Activated CD8-positive, alpha-beta T cell treated with anti-CD3 and anti-CD28 coated beads for 36 hours (primary cell): ENCODE measurements around the gene GCLM. TPM values are rescaled to one million over a fixed set of nuclear protein-coding genes. Genes with fewer than 3 reads are reported as not detected.

Source experiments
- ATAC-seq: fragments of 200-7000 bp; cut with Tn5 transposase; one replicate; pipeline ENCODE4 v1.10.0; 2021; ENCODE audit warnings: mild to moderate bottlenecking, moderate library complexity
- CTCF ChIA-PET: fragments of 350-600 bp; sonication (Branson Sonifier 250); formaldehyde crosslinking; loops from one replicate; lab custom pipeline; 2021; ENCODE audit warnings: antibody characterized with exemption; lab: Charles Lee
- POLR2A ChIA-PET: fragments of 350-600 bp; sonication (Branson Sonifier 250); formaldehyde crosslinking; loops from one replicate; lab custom pipeline; 2021; ENCODE audit warnings: antibody characterized with exemption; lab: Charles Lee
- DNase-seq: peaks from one replicate; pipeline ENCODE4 v3.0.0-alpha.2; 2020
- H3K27ac Mint-ChIP-seq: one replicate; pipeline ENCODE4 v1.8.0; 2021; ENCODE audit warnings: mild to moderate bottlenecking, mixed read lengths
- H3K27me3 Mint-ChIP-seq: one replicate; pipeline ENCODE4 v1.8.0; 2021; ENCODE audit warnings: mixed read lengths
- H3K36me3 Mint-ChIP-seq: one replicate; pipeline ENCODE4 v1.8.0; 2021; ENCODE audit warnings: low read depth, mixed read lengths
- H3K4me1 Mint-ChIP-seq: one replicate; pipeline ENCODE4 v1.8.0; 2021; ENCODE audit warnings: low read depth, mixed read lengths
- H3K4me3 Mint-ChIP-seq: one replicate; pipeline ENCODE4 v1.8.0; 2021; ENCODE audit warnings: mild to moderate bottlenecking, moderate library complexity, mixed read lengths
- H3K9me3 Mint-ChIP-seq: one replicate; pipeline ENCODE4 v1.8.0; 2021; ENCODE audit warnings: mixed read lengths
- intact Hi-C: fragments of 100-400 bp; cut with micrococcal nuclease; formaldehyde crosslinking; loops from one replicate; pipeline ENCODE4 v1.10.0; 2022
- total RNA-seq, 2 experiments: library from RNA; stranded (reverse); gene quantifications; one replicate each; pipeline ENCODE4 v1.2.3, GENCODE V29; 2021
- TF ChIP-seq, protein P1 (sequence below): fragments of 200-600 bp; IDR thresholded peaks from one replicate; pipeline ENCODE4 v1.8.0; 2022; ENCODE audit warnings: antibody characterized with exemption, mild to moderate bottlenecking

Gene GCLM
- total RNA-seq, 2 experiments from 2014 or later: 25.3 to 26.4 TPM

DNA sequence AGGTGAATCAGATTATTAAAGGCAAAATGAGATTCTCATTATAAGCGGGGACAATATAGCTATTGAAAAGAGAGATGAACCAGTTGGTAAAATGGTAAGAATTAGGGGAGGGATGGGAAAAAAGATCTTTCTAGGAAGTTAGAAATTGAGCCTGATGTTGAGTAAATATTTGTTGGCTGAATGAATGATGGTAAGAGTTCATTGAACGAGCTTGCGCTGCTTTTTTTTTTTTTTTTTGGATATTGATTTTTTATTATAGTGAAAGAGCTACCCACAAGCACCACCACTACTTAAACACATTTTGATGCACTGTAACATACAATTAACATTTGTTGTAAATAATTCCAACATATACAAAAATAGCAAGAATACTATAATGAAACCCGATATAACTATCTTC lies 1.1 kb upstream of the GCLM start:
- H3K4me3 Mint-ChIP-seq: peak overlapping the region; percentile 80
- H3K36me3 Mint-ChIP-seq: peaks cover 3% of the 10 kb centered on the region
- TF ChIP-seq, protein P1, sequence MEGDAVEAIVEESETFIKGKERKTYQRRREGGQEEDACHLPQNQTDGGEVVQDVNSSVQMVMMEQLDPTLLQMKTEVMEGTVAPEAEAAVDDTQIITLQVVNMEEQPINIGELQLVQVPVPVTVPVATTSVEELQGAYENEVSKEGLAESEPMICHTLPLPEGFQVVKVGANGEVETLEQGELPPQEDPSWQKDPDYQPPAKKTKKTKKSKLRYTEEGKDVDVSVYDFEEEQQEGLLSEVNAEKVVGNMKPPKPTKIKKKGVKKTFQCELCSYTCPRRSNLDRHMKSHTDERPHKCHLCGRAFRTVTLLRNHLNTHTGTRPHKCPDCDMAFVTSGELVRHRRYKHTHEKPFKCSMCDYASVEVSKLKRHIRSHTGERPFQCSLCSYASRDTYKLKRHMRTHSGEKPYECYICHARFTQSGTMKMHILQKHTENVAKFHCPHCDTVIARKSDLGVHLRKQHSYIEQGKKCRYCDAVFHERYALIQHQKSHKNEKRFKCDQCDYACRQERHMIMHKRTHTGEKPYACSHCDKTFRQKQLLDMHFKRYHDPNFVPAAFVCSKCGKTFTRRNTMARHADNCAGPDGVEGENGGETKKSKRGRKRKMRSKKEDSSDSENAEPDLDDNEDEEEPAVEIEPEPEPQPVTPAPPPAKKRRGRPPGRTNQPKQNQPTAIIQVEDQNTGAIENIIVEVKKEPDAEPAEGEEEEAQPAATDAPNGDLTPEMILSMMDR: no peak
- no peak for ATAC-seq
- peak overlapping the region; percentile 85 for H3K27ac Mint-ChIP-seq
- intact Hi-C loops: no loop called here
- peaks cover 29% of the 10 kb centered on the region for H3K4me1 Mint-ChIP-seq
- H3K9me3 Mint-ChIP-seq: peaks cover 5% of the 10 kb centered on the region
- CTCF ChIA-PET: interaction anchor here (0.7 to 1.8 kb wide), 8 partner anchors 11 to 466 kb away, joined by 3 to 10 read pairs (median 4); partner anchors contain the start of gene DNTTIP2
- peaks cover 1% of the 10 kb centered on the region for H3K27me3 Mint-ChIP-seq
- POLR2A ChIA-PET: interaction anchor here (1.1 to 1.8 kb wide), 4 partner anchors 24 to 565 kb away, joined by 3 to 17 read pairs (median 6); partner anchors contain the start of genes DNTTIP2 and DR1
- DNase-seq: no peak

GRCh38 chr1:93908394-93909145 lies 660 bp downstream of the GCLM start:
- H3K9me3 Mint-ChIP-seq: peaks cover 5% of the 10 kb centered on the region
- DNase-seq: peak; percentile 65
- peaks cover 3% of the 10 kb centered on the region for H3K36me3 Mint-ChIP-seq
- CTCF ChIA-PET: interaction anchor here (0.7 to 1.2 kb wide), 2 partner anchors 32 to 63 kb away, joined by 3 to 4 read pairs; no protein-coding TSS in a partner anchor
- peak overlapping the region; percentile 95 for H3K27ac Mint-ChIP-seq
- TF ChIP-seq, protein P1: no peak
- H3K27me3 Mint-ChIP-seq: peaks cover 1% of the 10 kb centered on the region
- intact Hi-C loops: loop anchor here (2.0 to 5.0 kb wide), 2 partner anchors 30 to 61 kb away; partner anchors contain the start of gene DNTTIP2
- peaks cover 37% of the 10 kb centered on the region for H3K4me1 Mint-ChIP-seq
- peak overlapping the region; percentile 96 for H3K4me3 Mint-ChIP-seq
- peak; percentile 48 for ATAC-seq
- POLR2A ChIA-PET: interaction anchor here (0.6 to 1.8 kb wide), 5 partner anchors 22 to 1058 kb away, joined by 3 to 17 read pairs (median 5); partner anchors contain the start of genes DNTTIP2 and DR1

GRCh38 chr1:93907718-93908117 lies 1.5 kb downstream of the GCLM start:
- POLR2A ChIA-PET: interaction anchor here (1.1 kb wide), 2 partner anchors 29 to 62 kb away, joined by 3 read pairs; partner anchors contain the start of gene DNTTIP2
- TF ChIP-seq, protein P1: no peak
- intact Hi-C loops: loop anchor here (2.0 to 5.0 kb wide), 2 partner anchors 29 to 60 kb away; partner anchors contain the start of gene DNTTIP2

GRCh38 chr1:93906480-93906879 lies 2.8 kb downstream of the GCLM start:
- POLR2A ChIA-PET: no interaction called here
- Mint-ChIP-seq H3K4me3 (no peak overlapping the region), H3K4me1 (peaks cover 37% of the 10 kb centered on the region), H3K27ac (no peak overlapping the region), H3K36me3 (peaks cover 4% of the 10 kb centered on the region), H3K9me3 (peaks cover 5% of the 10 kb centered on the region), H3K27me3 (no peaks in the 10 kb centered on the region)
- DNase-seq (no peak), ATAC-seq (no peak)
- TF ChIP-seq, protein P1: no peak
- CTCF ChIA-PET: no interaction called here
- intact Hi-C loops: loop anchor here (5.0 kb wide), 1 partner anchor 59 kb away; no protein-coding TSS in a partner anchor

More at GRCh38 chr1:93907718-93908117, 1.5 kb downstream of the GCLM start:
- Mint-ChIP-seq H3K4me1 (peaks cover 37% of the 10 kb centered on the region), H3K36me3 (peaks cover 3% of the 10 kb centered on the region), H3K27ac (peak overlapping the region; percentile 19), H3K4me3 (peak overlapping the region; percentile 96), H3K27me3 (no peaks in the 10 kb centered on the region), H3K9me3 (peaks cover 5% of the 10 kb centered on the region)
- DNase-seq: no peak
- CTCF ChIA-PET: interaction anchor here (0.6 to 1.3 kb wide), 2 partner anchors 11 to 63 kb away, joined by 3 read pairs; no protein-coding TSS in a partner anchor
- no peak for ATAC-seq
